Activated naive CD4-positive, alpha-beta T cell treated with anti-CD3 and anti-CD28 coated beads, Interleukin-2, amount 50 U/mL, for 24 hours (primary cell): ENCODE measurements around the gene EXOSC5.

Experiments used
- H3K27ac Mint-ChIP-seq: one replicate; pipeline ENCODE4 v1.8.0; 2021; ENCODE audit warnings: mild to moderate bottlenecking, mixed read lengths
- H3K27me3 Mint-ChIP-seq: one replicate; pipeline ENCODE4 v1.8.0; 2021; ENCODE audit warnings: mixed read lengths
- H3K36me3 Mint-ChIP-seq: one replicate; pipeline ENCODE4 v1.8.0; 2021; ENCODE audit warnings: mixed read lengths
- H3K4me1 Mint-ChIP-seq: one replicate; pipeline ENCODE4 v1.8.0; 2021; ENCODE audit warnings: mixed read lengths
- H3K4me3 Mint-ChIP-seq: one replicate; pipeline ENCODE4 v1.8.0; 2021; ENCODE audit warnings: mild to moderate bottlenecking, mixed read lengths
- H3K9me3 Mint-ChIP-seq: one replicate; pipeline ENCODE4 v1.8.0; 2021; ENCODE audit warnings: mixed read lengths

Gene EXOSC5

GRCh38 chr19:41431426-41432386, 34.5 kb upstream of the EXOSC5 start:
- Mint-ChIP-seq H3K27me3 (no peaks in the 10 kb centered on the region), H3K27ac (no peak overlapping the region), H3K9me3 (no peaks in the 10 kb centered on the region), H3K36me3 (peaks cover 4% of the 10 kb centered on the region), H3K4me3 (no peak overlapping the region), H3K4me1 (peaks cover 28% of the 10 kb centered on the region)

DNA sequence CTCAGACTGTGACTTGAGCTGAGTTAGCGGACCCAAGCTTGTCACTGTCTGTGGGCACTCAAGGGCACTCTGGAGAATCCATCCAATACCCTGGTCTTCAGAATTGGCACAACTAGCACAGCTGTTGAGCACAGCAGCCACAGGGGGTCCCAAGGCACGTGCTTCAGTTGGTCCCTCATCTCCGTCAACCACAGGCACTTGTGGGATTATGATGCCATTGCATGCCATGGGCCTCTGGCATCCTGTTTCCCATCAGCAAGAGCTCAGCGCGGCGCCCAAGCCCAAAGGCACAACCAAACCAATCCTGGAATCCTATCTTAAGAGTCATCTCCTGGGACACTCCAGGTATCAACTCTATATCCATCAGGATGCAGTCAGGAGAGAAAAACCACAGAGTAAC, 33.8 kb upstream of the EXOSC5 start:
- Mint-ChIP-seq H3K36me3 (no peaks in the 10 kb centered on the region), H3K4me3 (no peak overlapping the region), H3K27me3 (no peaks in the 10 kb centered on the region), H3K4me1 (peaks cover 28% of the 10 kb centered on the region), H3K9me3 (no peaks in the 10 kb centered on the region), H3K27ac (no peak overlapping the region)

DNA sequence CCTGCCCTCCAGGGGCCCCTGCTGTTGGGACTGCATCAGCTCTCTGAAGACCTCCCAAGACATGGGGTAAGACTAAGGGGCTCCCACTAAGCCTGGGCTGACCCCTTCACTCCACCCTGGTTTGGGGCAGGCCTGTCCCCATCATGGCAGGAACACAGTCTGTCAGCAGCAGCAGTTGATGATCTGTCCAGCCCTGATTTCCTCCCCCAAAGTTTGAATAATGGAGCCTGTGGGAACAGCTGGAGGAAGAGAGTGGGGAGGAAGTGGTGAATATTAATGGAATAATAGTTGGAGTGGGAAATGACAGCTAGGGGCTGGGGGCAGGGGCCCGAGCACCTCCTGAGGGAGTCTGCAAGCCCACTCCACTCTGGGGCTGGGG, 31.3 kb upstream of the EXOSC5 start:
- no peak overlapping the region for H3K27ac Mint-ChIP-seq

DNA sequence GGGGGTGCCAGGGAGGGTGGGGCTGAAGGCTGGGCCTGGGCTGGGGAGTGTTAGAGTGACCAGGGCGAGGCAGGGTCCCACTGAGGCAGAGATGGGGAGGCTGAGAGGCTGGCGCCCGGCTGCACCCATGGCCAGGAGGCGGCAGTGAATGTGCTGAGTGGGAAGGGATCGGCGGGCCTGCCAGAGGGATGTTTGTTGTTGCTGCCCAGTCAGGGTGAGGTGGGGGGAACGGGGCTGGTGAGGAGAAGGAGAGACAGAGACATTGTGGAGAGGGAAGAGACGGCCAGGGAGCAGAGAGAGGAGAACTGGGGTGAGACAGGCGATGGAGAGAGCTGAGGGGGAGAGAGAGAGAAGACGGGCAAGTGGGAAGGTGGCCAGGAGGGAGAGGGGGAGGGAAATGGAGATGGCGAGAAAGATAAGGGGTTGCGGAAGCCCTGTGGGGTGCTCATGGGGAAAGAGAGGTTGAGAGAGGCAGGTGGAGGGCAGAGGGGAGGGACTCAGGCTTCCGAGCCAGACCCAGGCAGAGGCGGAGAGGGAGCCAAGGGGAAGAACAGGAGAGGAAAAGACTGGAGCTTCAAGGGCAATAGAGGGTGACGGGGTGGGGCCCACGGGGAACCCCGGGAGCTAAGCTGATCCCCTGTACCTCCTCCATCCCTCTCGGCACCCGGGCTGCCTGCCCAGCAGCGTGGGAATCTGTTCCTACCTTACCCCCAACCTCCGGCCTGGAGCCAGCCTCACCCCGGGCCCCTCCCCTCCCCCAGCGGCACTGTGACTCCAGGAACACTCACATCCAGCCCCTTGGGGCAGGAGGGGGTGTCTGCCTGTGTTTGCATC, 30.7 kb upstream of the EXOSC5 start:
- Mint-ChIP-seq H3K27ac (peak overlapping the region; percentile 90), H3K4me1 (peaks cover 24% of the 10 kb centered on the region), H3K4me3 (peak overlapping the region; percentile 86), H3K27me3 (no peaks in the 10 kb centered on the region), H3K36me3 (peaks cover under 1% of the 10 kb centered on the region), H3K9me3 (no peaks in the 10 kb centered on the region)

More for the DNA sequence above, 31.3 kb upstream of the EXOSC5 start:
- Mint-ChIP-seq H3K36me3 (no peaks in the 10 kb centered on the region), H3K4me3 (peak overlapping the region; percentile 33), H3K9me3 (no peaks in the 10 kb centered on the region), H3K4me1 (peaks cover 24% of the 10 kb centered on the region), H3K27me3 (no peaks in the 10 kb centered on the region)

DNA sequence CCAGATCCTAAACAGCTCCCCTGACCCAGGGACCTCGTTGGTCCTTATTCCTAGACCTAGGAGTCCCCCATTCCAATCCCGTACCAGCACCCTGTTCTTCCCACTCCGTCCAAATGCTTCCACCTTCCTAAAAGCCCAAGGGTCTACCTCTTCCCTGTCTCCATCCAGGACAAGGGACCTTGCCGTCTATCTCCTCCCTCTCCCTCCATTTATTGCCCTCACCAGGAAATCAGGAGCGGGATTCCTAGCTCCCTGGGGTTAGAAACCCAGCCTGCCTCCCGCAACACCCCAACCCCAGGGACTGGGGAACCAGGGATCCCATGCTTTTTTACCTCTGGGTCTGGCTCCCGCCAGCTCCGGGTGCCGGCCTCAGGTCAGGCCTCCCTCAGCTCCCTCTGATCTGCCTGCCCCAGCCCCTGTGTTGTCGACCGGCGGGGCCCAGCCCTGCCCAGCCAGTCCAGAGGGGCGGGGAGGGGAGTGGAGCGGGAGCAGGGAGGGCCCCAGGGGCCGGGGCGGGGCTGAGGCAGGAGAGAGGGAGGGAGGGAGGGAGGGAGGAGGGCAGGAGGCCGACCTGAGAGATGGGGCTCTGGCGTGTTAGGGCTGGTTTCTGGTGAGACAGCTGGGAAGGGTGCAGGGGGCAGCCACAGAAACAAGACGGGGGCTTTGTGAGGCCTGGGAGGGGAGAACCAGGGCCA, 29.9 kb upstream of the EXOSC5 start, which contains the start of gene B3GNT8:
Gene B3GNT8 (minus strand): TSS at position 423 of the 695 bp plus-strand sequence. CDS start 596 bp downstream, outside the sequence.
- Mint-ChIP-seq H3K4me1 (peaks cover 24% of the 10 kb centered on the region), H3K36me3 (peaks cover 3% of the 10 kb centered on the region), H3K9me3 (no peaks in the 10 kb centered on the region), H3K4me3 (peak within 1 kb of the TSS; percentile 86), H3K27me3 (no peaks in the 10 kb centered on the region), H3K27ac (peak within 1 kb of the TSS; percentile 90)

GRCh38 chr19:41426116-41426841, 29.1 kb upstream of the EXOSC5 start:
- peaks cover 3% of the 10 kb centered on the region for H3K36me3 Mint-ChIP-seq
- peaks cover 24% of the 10 kb centered on the region for H3K4me1 Mint-ChIP-seq
- no peak overlapping the region for H3K4me3 Mint-ChIP-seq
- no peaks in the 10 kb centered on the region for H3K27me3 Mint-ChIP-seq
- no peak overlapping the region for H3K27ac Mint-ChIP-seq
- H3K9me3 Mint-ChIP-seq = no peaks in the 10 kb centered on the region

- H3K4me3 Mint-ChIP-seq = no peak overlapping the region
- no peaks in the 10 kb centered on the region for H3K9me3 Mint-ChIP-seq
- H3K4me1 Mint-ChIP-seq = peaks cover 24% of the 10 kb centered on the region
- H3K36me3 Mint-ChIP-seq = peaks cover 4% of the 10 kb centered on the region
- H3K27ac Mint-ChIP-seq = no peak overlapping the region
- H3K27me3 Mint-ChIP-seq = no peaks in the 10 kb centered on the region
Measured at GRCh38 chr19:41425174-41426115, 28.3 kb upstream of the EXOSC5 start.

DNA sequence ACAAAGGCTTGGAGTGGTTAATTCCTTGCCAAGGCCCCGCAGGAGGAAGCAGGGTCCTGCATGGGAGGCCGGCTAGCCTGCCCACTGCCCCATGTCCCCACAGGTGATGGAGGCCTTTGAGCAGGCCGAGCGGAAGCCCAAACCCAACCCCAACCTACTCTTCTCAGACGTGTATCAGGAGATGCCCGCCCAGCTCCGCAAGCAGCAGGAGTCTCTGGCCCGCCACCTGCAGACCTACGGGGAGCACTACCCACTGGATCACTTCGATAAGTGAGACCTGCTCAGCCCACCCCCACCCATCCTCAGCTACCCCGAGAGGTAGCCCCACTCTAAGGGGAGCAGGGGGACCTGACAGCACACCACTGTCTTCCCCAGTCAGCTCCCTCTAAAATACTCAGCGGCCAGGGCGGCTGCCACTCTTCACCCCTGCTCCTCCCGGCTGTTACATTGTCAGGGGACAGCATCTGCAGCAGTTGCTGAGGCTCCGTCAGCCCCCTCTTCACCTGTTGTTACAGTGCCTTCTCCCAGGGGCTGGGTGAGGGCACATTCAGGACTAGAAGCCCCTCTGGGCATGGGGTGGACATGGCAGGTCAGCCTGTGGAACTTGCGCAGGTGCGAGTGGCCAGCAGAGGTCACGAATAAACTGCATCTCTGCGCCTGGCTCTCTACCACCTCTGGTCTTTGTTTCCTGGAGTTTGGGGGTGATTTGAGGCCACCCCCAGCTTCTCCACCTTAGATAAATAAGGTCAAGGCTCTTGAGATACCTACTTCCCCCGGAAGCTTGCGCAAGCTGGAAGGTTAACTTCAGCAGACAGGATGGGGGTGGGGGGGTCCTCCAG, 27.4 kb upstream of the EXOSC5 start:
- Mint-ChIP-seq H3K4me1 (peaks cover 24% of the 10 kb centered on the region), H3K4me3 (no peak overlapping the region)

GRCh38 chr19:41422955-41423354, 25.8 kb upstream of the EXOSC5 start:
- Mint-ChIP-seq H3K9me3 (no peaks in the 10 kb centered on the region), H3K4me3 (no peak overlapping the region), H3K27me3 (no peaks in the 10 kb centered on the region), H3K36me3 (peaks cover 11% of the 10 kb centered on the region), H3K27ac (peak overlapping the region; percentile 4), H3K4me1 (peaks cover 11% of the 10 kb centered on the region)

More for the DNA sequence above, 27.4 kb upstream of the EXOSC5 start:
- H3K36me3 Mint-ChIP-seq = peaks cover 4% of the 10 kb centered on the region
- H3K27me3 Mint-ChIP-seq = no peaks in the 10 kb centered on the region
- H3K9me3 Mint-ChIP-seq = no peaks in the 10 kb centered on the region
- no peak overlapping the region for H3K27ac Mint-ChIP-seq

DNA sequence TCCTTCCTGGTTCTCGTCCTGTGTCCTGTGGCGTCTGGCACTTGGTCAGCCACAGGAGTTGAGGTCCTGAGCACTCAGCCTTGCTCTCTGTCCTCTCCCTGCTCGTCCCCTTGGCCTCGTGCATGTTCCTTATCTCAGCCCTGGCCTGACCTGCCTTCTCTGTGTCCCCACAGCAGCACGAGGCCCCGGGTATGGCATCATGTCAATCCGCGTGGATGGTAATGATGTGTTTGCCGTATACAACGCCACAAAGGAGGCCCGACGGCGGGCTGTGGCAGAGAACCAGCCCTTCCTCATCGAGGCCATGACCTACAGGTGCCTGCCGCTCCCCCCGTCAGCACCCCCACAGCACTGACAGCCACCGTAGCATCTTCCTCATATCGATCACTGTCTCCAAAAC, 25.3 kb upstream of the EXOSC5 start:
- Mint-ChIP-seq H3K36me3 (peaks cover 11% of the 10 kb centered on the region), H3K27ac (peak overlapping the region; percentile 4), H3K9me3 (no peaks in the 10 kb centered on the region), H3K4me1 (peaks cover 6% of the 10 kb centered on the region), H3K4me3 (no peak overlapping the region), H3K27me3 (no peaks in the 10 kb centered on the region)

- H3K4me3 Mint-ChIP-seq = no peak overlapping the region
- peaks cover 3% of the 10 kb centered on the region for H3K4me1 Mint-ChIP-seq
- H3K36me3 Mint-ChIP-seq = peaks cover 11% of the 10 kb centered on the region
- H3K27ac Mint-ChIP-seq = no peak overlapping the region
- no peaks in the 10 kb centered on the region for H3K27me3 Mint-ChIP-seq
- H3K9me3 Mint-ChIP-seq = no peaks in the 10 kb centered on the region
Measured at GRCh38 chr19:41421973-41422372, 24.8 kb upstream of the EXOSC5 start.

DNA sequence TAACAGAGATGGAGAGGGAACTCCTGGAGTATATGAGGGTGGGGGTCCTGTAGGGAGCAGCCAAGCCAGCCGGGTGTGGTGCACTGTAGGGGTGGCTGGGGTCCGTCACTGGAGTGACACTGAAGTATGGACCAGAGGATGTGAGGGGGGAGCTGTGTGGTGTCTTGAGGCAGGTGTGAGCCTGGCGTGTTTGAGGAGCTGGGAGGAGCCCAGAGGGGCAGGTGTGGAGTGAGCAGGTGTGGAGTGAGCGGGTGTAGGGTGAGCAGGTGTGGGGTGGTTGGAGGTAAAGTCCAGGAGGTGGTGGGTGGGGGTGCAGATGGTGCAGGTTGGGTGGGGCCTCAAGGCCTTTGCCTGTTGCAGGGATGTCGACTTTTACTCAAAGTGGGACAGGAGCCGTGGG, 24.2 kb upstream of the EXOSC5 start:
- no peaks in the 10 kb centered on the region for H3K4me1 Mint-ChIP-seq
- H3K27ac Mint-ChIP-seq = no peak overlapping the region
- no peaks in the 10 kb centered on the region for H3K9me3 Mint-ChIP-seq
- H3K4me3 Mint-ChIP-seq = no peak overlapping the region
- no peaks in the 10 kb centered on the region for H3K27me3 Mint-ChIP-seq
- peaks cover 11% of the 10 kb centered on the region for H3K36me3 Mint-ChIP-seq

DNA sequence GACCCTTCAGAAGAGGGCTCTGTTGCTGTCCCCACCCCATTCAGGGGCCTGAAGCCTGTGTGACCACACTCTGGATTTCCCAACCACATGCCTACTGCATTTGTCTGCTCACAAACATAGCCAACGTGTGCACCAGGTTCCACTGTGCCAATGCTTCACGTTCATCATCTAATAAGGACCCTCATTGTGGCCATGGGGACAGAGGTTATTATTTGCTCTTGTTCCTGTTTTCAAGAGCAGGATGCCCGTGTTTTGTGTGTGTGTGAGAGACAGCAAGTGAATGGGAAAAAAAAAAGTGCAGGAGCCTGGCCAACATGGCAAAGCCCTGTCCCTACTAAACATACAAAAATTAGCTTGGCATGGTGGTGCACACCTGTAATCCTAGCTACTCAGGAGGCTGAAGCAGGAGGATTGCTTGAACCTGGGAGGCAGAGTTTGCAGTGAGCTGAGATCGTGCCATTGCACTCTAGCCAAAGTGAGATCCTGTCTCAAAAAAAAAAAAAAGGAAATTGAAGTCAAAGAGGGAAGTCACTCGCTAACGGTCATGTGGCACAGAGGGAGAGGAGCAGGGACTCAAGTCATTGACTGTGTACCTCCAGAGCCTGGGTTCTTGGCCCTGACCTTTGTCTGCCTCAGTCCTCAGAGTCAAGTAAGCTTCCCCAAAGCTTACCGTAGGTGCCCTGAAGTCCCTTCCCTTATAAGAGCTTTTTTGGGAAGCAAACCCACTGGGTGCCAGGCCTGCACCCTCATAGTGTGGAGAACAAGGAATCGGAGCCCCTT, 23.1 kb upstream of the EXOSC5 start:
- Mint-ChIP-seq H3K4me3 (no peak overlapping the region), H3K27me3 (no peaks in the 10 kb centered on the region), H3K27ac (no peak overlapping the region), H3K9me3 (no peaks in the 10 kb centered on the region), H3K4me1 (no peaks in the 10 kb centered on the region), H3K36me3 (peaks cover 11% of the 10 kb centered on the region)
